Transverse colon (tissue), 3 donors: ENCODE data around the gene INTS12.

Experiments used
- POLR2A ChIP-seq: fragments of 450-650 bp; IDR thresholded peaks from one replicate; pipeline ENCODE4 v1.6.1; 2016; ENCODE audit warnings: antibody characterized with exemption, mild to moderate bottlenecking, moderate library complexity
- POLR2AphosphoS5 ChIP-seq, 3 donors: sonication (generic); formaldehyde crosslinking; IDR thresholded peaks; one replicate each; pipeline ENCODE4 v1.6.1; 2016; ENCODE audit warnings: antibody characterized with exemption in 3 of 3

GRCh38 chr4:105748222-105748621 is 39.7 kb upstream of the INTS12 start:
- TF ChIP-seq POLR2AphosphoS5 (IDR thresholded peaks at IDR 0.05): no peak
- no peak for TF ChIP-seq POLR2A
